HEK293T (cell line): ENCODE data around the gene ZNF408.

Experiments used
- CTCF ChIA-PET: fragments of 350-600 bp; formaldehyde crosslinking; extraction: SDS; loops from one replicate; lab custom pipeline; 2021; ENCODE audit warnings: antibody characterized with exemption, inconsistent platforms; lab: Yijun Ruan, JAX
- POLR2A ChIA-PET: fragments of 350-600 bp; formaldehyde crosslinking; extraction: SDS; loops from one replicate; lab custom pipeline; 2020; ENCODE audit warnings: antibody characterized with exemption, inconsistent platforms; lab: Yijun Ruan, JAX
- DNase-seq: peaks from one replicate; pipeline ENCODE4 v3.0.0; 2012; ENCODE audit warnings: mixed read lengths; ENCODE audit errors: extremely low spot score
- ARNT ChIP-seq: fragments of 450-650 bp; IDR thresholded peaks from 2 replicates; pipeline ENCODE4 v1.6.1; 2017; ENCODE audit warnings: mild to moderate bottlenecking
- BHLHE40 ChIP-seq: fragments of 450-650 bp; IDR thresholded peaks from 2 replicates; pipeline ENCODE4 v1.6.1; 2016; ENCODE audit warnings: mild to moderate bottlenecking, moderate library complexity, borderline replicate concordance
- CTBP1 ChIP-seq: fragments of 450-650 bp; IDR thresholded peaks from 2 replicates; pipeline ENCODE4 v1.6.1; 2016; ENCODE audit warnings: borderline replicate concordance
- ELF4 ChIP-seq: fragments of 450-650 bp; IDR thresholded peaks from 2 replicates; pipeline ENCODE4 v1.6.1; 2017; ENCODE audit warnings: antibody characterized with exemption
- FOXA1 ChIP-seq: fragments of 450-650 bp; IDR thresholded peaks from 2 replicates; pipeline ENCODE4 v1.6.1; 2016; ENCODE audit warnings: mild to moderate bottlenecking
- FOXK2 ChIP-seq: fragments of 450-650 bp; IDR thresholded peaks from 2 replicates; pipeline ENCODE4 v1.6.1; 2016; ENCODE audit warnings: mild to moderate bottlenecking
- FOXM1 ChIP-seq: fragments of 450-650 bp; IDR thresholded peaks from 2 replicates; pipeline ENCODE4 v1.6.1; 2017; ENCODE audit warnings: mild to moderate bottlenecking, borderline replicate concordance
- HDGF ChIP-seq: fragments of 450-650 bp; IDR thresholded peaks from 2 replicates; pipeline ENCODE4 v1.6.1; 2017; ENCODE audit warnings: antibody characterized with exemption, borderline replicate concordance
- L3MBTL2 ChIP-seq: fragments of 450-650 bp; conservative IDR thresholded peaks from 2 replicates; pipeline ENCODE4 v1.6.1; 2016; ENCODE audit warnings: mild to moderate bottlenecking
- LEF1 ChIP-seq: fragments of 450-650 bp; IDR thresholded peaks from 2 replicates; pipeline ENCODE4 v1.6.1; 2017; ENCODE audit warnings: mild to moderate bottlenecking, borderline replicate concordance
- NFRKB ChIP-seq: fragments of 450-650 bp; IDR thresholded peaks from 2 replicates; pipeline ENCODE4 v1.6.1; 2016; ENCODE audit warnings: mild to moderate bottlenecking, moderate library complexity
- SP1 ChIP-seq: fragments of 450-650 bp; IDR thresholded peaks from 2 replicates; pipeline ENCODE4 v1.6.1; 2017
- SUZ12 ChIP-seq: fragments of 450-650 bp; IDR thresholded peaks from 2 replicates; pipeline ENCODE4 v1.6.1; 2016; ENCODE audit warnings: mild to moderate bottlenecking
- TARDBP ChIP-seq: fragments of 450-650 bp; IDR thresholded peaks from 2 replicates; pipeline ENCODE4 v1.6.1; 2016
- ZNF384 ChIP-seq: fragments of 450-650 bp; IDR thresholded peaks from 2 replicates; pipeline ENCODE4 v1.6.1; 2016
- TF ChIP-seq, protein P1 (sequence below): fragments of 450-650 bp; IDR thresholded peaks from 2 replicates; pipeline ENCODE4 v1.6.1; 2016

Gene ZNF408

GRCh38 chr11:46690702-46691101 lies 10.1 kb upstream of the ZNF408 start:
- ChIA-PET POLR2A (interaction anchor here (1.8 kb wide), 1 partner anchor 10 kb away, joined by 5 read pairs; the partner anchor contains the start of genes ARHGAP1 and ZNF408), CTCF (no interaction called here)

GRCh38 chr11:46692450-46692849 lies 8.4 kb upstream of the ZNF408 start:
- ChIA-PET POLR2A (interaction anchor here (1.8 kb wide), 1 partner anchor 8 kb away, joined by 5 read pairs; the partner anchor contains the start of genes ARHGAP1 and ZNF408), CTCF (no interaction called here)
- DNase-seq = no peak
- TF ChIP-seq FOXM1 = no peak
- no peak for TF ChIP-seq ZNF384
- no peak for TF ChIP-seq ELF4
- no peak for TF ChIP-seq L3MBTL2
- no peak for TF ChIP-seq FOXA1
- no peak for TF ChIP-seq CTBP1
- no peak for TF ChIP-seq ARNT
- no peak for TF ChIP-seq SUZ12
- TF ChIP-seq FOXK2 = no peak
- no peak for TF ChIP-seq BHLHE40
- TF ChIP-seq NFRKB = no peak
- no peak for TF ChIP-seq LEF1
- TF ChIP-seq, protein P1, sequence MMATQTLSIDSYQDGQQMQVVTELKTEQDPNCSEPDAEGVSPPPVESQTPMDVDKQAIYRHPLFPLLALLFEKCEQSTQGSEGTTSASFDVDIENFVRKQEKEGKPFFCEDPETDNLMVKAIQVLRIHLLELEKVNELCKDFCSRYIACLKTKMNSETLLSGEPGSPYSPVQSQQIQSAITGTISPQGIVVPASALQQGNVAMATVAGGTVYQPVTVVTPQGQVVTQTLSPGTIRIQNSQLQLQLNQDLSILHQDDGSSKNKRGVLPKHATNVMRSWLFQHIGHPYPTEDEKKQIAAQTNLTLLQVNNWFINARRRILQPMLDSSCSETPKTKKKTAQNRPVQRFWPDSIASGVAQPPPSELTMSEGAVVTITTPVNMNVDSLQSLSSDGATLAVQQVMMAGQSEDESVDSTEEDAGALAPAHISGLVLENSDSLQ = no peak
- no peak for TF ChIP-seq SP1
- TF ChIP-seq HDGF = no peak
- no peak for TF ChIP-seq TARDBP

More at GRCh38 chr11:46690702-46691101, 10.1 kb upstream of the ZNF408 start:
- no peak for TF ChIP-seq SP1
- no peak for TF ChIP-seq ZNF384
- no peak for TF ChIP-seq CTBP1
- no peak for TF ChIP-seq ELF4
- TF ChIP-seq TARDBP = no peak
- TF ChIP-seq LEF1 = no peak
- TF ChIP-seq SUZ12 = no peak
- TF ChIP-seq, protein P1 = no peak
- no peak for TF ChIP-seq FOXA1
- no peak for TF ChIP-seq BHLHE40
- no peak for TF ChIP-seq L3MBTL2
- no peak for TF ChIP-seq NFRKB
- TF ChIP-seq FOXK2 = no peak
- no peak for TF ChIP-seq ARNT
- no peak for TF ChIP-seq FOXM1
- no peak for TF ChIP-seq HDGF
- DNase-seq = no peak

- CTCF ChIA-PET = interaction anchor here (0.6 kb wide), 1 partner anchor 370 kb away, joined by 5 read pairs; no protein-coding TSS in a partner anchor
- POLR2A ChIA-PET = interaction anchor here (0.6 kb wide), 1 partner anchor 100 kb away, joined by 3 read pairs; the partner anchor contains the start of gene AMBRA1
- no peak for TF ChIP-seq CTBP1
- no peak for TF ChIP-seq TARDBP
- TF ChIP-seq FOXM1 = no peak
- no peak for TF ChIP-seq BHLHE40
- no peak for TF ChIP-seq LEF1
- no peak for TF ChIP-seq HDGF
- TF ChIP-seq ARNT = no peak
- no peak for TF ChIP-seq NFRKB
- TF ChIP-seq ZNF384 = no peak
- TF ChIP-seq ELF4 = no peak
- no peak for TF ChIP-seq L3MBTL2
- no peak for TF ChIP-seq SUZ12
- TF ChIP-seq FOXA1 = no peak
- no peak for TF ChIP-seq SP1
- no peak for TF ChIP-seq FOXK2
- TF ChIP-seq, protein P1 = no peak
- DNase-seq = no peak
Measured at GRCh38 chr11:46693597-46694012, 7.2 kb upstream of the ZNF408 start.

DNA sequence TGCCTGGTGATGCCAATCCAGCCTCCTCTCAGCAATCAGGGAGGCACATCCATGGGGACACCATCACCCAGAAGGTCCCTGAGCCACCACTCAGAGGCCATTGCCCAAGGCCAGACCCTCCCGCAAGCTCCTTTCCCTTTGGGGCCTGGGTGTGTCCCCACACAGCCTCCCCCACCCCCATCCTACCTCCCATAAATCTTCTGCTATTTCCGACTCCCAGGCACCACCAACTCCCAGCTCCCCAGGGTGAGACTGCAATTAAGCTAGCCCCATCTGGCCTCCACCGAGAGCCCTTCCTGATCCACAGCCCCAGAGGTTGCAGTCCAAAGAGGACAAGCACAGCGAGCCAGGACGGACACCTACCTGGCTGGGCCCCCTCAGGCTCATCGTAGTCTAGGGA lies 6.8 kb upstream of the ZNF408 start:
- no peak for TF ChIP-seq FOXK2
- no peak for TF ChIP-seq TARDBP
- no peak for TF ChIP-seq SP1
- no peak for TF ChIP-seq NFRKB
- no peak for TF ChIP-seq L3MBTL2
- TF ChIP-seq ARNT = no peak
- DNase-seq = no peak
- ChIA-PET CTCF (interaction anchor here (0.6 kb wide), 1 partner anchor 371 kb away, joined by 5 read pairs; no protein-coding TSS in a partner anchor), POLR2A (no interaction called here)

DNA sequence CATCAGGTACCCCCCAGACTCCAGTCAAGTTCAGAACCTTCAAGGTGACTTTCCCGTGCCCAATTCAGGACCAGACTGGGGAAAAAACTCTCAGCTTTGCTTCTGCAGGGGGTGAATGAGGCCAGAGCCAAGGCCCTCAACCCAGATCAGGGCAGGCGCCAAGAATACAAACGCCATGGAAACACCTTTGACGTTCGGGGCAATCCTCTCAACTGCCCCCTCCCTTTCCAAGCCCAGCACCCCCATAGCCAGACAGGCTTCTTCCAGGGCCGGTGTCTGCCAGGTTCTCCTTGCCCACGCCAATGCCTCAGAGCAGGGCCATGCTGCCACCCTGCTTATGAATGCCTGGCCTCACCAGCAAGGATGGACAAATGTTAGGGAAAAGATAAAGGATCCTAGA lies 6.2 kb upstream of the ZNF408 start:
- CTCF ChIA-PET = no interaction called here
- POLR2A ChIA-PET = no interaction called here
- DNase-seq = no peak
- no peak for TF ChIP-seq FOXM1
- no peak for TF ChIP-seq SP1
- TF ChIP-seq, protein P1 = no peak
- no peak for TF ChIP-seq ARNT
- no peak for TF ChIP-seq LEF1
- no peak for TF ChIP-seq HDGF
- no peak for TF ChIP-seq BHLHE40
- no peak for TF ChIP-seq L3MBTL2
- no peak for TF ChIP-seq NFRKB
- TF ChIP-seq FOXA1 = no peak
- no peak for TF ChIP-seq CTBP1
- TF ChIP-seq ELF4 = no peak
- no peak for TF ChIP-seq ZNF384
- TF ChIP-seq TARDBP = no peak
